NCI-H1694 treated with DMSO at 0.1 percent for 48 hours (cell line): ENCODE results near the gene MEIS1.

ENCODE experiments used
- DNase-seq: peaks from one replicate; lab custom pipeline; 2025; lab: John Stamatoyannopoulos, UW

The MEIS1 gene

DNA sequence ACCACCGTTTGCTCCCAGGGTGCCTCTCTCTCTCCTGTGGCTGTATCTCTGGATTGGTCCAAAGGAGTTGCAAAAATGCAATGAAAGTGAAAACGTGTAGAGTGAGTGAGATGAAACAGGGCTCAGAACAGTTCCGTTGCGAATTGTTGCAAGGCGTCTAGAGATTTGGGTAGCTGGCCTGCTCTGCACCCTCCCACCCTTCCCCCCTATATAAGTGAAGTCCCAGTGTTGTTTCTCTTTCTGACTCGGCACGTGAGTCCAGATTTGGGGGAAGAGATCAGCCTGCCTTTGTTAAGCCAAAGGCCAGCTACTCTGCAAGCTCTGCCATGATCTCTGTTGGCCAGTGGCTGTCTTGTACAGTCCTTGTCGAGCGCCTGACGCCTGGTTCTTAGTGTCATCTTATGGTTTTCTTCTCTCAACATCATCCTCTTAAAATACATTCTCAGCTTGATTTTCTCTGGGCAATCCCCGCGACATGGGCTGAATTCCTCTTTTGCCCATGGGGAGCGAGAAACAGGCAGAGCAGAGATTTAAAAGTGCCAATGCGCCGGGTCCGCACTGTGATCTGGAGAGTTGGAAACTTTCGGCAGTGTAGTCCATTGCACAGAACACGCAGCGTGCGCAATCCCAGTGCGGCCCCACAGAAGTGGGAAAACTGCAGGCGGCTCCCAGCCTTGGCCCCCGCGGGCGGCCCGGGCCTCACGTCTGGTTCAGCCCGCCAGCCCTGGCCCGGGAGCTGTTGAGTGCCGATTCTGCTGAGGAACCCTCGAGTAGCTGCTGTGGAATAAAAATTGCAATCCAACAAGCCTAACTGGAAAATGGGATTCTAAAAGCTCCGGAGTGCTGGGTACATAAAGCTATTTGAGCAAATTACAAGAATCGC is 9.3 kb downstream of the MEIS1 start:
- no peak for DNase-seq

DNA sequence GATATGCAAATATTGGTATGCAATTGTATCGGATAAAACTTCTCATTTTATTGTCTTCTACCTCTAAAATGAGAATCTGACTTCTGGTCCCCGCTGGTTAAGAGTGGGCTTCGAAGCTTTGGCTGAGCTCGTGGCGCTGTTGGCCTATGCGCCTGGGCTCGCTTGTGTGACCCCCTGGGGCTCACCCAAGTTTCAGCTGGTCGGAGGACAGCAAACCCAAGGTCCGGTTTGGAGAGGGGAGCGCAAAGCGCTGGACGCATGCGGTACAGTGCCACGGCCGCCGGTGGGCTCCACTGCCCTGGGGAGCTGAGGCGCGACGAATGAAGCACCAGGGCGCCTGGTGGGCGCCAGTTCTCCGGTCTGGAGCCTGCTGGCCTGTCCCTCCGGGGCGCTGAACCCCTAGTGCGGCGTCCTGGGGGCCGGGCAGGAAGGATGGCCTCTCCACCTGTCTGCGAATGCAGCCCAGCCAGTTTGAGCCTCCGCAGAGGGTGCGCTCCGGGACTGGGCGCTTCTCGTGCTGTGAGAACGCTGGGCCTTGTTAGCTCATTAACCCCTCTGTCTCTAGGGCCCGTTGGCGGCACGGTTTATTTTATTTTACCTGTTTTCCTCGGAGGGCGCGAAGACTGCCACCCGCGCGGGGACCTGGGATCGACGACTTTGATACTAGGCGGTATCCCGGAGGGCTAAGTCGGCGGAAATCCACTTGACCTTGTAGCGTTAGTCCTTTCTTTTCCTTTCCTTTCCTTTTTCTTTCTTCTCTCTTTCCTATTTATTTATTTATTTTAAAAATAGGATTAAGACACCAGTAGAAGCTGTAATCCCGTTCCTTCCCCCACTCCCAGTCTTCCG is 10.4 kb downstream of the MEIS1 start:
- DNase-seq = no peak

DNA sequence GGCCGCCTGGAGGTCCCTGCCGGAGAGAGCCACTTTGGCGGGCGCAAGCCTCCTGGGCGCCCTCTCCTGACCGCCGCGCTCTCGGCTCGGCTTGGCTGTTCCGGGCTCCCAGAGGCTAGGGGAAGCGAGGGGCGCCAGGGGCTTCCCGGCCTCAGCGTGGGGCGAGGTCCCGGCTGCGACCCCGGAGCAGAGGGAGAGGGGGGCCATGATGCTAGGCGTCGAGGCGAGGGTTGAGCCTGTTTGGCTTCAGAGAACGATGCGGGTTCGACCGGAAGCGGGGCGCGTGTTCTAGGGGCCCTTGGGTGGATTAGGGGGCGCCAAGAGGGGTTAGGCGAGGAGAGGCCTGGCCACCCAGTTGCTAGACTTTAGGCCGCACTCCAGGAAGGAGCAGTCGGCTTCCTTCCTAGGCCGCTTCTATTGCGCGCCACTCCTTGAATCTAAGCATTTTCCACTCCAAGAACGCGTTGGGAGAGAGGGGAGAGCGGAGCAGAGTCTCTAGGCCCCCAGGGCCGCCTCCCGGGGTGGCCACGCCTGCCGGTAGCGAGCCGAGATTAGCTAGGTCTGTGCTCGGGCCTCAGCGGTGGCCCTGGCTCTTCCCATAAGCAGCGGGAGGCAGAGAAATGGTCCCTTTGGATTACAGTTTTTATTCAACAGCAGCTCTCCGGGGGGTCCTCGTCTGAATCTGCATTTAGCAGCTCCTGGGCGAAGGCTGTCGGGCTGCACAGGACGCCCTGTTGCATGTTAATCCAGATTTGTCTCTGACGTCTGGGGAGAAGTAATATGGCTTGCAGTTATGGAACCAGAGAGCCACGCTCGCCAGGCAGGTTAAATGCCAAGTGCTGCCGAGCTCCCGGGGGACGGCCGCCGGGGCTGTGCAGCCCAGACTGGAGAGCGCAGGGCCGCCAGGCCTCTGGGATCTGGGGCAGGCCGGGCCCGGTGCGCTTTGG is 11.3 kb downstream of the MEIS1 start:
- DNase-seq = no peak

DNA sequence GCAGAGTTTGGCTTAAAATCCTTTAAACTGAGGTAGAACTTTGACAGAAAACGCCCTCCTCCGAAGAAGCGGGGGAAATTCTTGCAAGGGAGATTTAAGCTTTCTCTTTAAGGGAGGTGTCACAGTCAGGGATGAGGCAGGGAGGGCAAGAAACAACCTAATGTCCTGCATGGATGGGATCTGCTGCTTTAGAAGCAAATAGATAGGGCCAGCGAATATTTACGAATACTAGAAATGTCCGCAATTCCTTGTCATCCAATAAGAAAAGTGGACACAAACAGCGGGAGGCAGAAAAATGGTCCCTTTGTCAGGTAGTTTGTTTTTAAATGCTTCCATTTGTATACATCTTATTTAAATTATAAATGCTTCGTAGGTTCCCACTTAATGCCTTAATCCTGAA is 12.0 kb downstream of the MEIS1 start:
- DNase-seq = no peak

DNA sequence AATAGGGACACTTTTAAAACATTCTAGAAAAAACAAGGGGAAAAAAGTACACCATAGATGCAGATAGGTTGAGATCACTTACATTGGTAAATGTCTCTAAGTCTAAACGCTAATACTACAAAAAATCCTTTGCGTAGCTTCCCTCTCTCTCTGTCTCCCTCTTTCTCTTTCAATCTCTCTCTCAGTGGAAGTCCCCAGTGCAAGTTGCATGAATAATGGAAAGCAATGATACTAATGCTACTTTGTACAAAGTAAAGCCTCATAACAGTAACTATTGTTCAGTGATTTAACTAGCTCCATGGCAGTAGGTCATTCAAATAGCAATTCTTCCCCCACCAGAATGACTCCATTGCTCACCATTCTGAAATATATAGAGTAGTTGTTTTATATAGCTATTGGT is 12.8 kb downstream of the MEIS1 start:
- no peak for DNase-seq

GRCh38 chr2:66448136-66448991 is 13.4 kb downstream of the MEIS1 start:
- no peak for DNase-seq

DNA sequence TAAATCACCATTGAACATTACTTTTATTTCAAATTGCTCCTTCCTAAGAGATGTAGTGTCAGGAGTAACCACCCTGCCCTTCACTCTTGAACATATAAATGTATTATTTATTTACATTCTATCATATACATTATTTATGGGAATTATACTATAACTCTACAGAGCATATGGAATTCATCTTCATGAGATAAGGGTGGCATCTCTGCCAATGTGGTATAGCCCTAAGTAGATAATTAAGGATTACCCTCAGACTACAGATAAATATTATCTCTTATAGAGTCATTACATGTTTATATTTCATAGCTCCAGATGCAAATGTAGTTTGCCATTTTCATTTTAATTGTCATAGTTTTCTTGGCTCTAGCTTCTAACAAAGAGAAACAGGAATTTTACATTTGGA is 17.3 kb downstream of the MEIS1 start:
- DNase-seq = no peak

DNA sequence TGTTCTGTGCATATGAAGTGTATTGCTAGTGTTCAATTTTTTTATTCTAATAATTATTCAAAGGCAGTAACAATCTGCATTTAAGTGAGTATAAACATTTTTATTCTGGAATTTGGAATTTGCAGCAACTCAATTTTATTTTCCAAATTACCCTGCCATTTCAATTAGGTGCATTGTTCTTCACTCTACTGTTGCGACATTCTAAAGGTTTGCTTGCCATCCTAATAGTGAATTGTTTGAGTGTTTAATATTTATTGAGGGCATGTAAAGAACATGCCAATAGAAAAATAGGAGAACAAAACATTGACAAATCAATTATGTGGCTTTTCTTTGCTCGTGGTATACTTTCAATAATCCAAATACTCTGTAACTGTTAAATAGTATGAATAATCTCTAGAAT is 18.0 kb downstream of the MEIS1 start:
- DNase-seq = no peak

- DNase-seq = no peak
Observed at GRCh38 chr2:66455490-66455889, 20.6 kb downstream of the MEIS1 start.

DNA sequence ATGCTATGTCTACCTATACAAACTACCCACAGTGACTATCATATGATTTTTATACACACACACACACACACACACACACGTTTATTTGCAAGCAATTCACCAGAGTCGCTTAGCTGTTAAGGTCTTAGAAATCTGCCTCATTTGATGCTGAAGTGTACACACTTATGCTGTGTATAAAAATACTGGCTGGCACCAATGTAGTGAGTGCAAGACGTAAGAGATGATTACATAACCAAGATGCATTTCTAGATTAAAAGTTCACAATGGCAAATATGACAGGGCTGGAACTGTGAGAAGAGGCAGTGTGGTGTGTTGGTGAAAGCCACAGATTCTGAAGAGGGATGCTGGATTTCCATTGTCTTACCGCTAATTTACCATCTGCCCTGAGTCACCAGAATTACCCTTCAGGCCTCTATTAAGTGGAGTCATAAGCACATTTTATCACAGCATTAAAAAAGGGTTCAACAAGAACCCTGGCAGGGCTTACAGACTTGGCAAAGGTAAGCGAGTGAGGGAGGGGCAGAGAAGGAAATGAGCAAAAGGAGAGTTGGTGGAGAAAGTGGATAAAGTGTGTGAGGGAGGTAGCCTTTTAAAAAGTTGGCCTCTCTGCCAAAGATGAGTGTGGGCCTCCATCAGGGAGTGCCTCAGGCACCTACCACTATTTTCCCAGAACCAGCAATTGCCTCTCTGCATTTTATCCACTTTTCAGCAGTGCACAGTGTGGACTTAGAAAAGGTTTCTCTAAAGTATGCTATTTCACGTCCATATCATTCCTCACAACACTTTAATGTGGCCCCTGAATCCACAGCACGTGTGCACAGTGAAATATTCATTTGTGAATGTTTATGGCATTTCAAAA is 21.5 kb downstream of the MEIS1 start:
- no peak for DNase-seq

GRCh38 chr2:66457545-66457944 is 22.6 kb downstream of the MEIS1 start:
- no peak for DNase-seq

DNA sequence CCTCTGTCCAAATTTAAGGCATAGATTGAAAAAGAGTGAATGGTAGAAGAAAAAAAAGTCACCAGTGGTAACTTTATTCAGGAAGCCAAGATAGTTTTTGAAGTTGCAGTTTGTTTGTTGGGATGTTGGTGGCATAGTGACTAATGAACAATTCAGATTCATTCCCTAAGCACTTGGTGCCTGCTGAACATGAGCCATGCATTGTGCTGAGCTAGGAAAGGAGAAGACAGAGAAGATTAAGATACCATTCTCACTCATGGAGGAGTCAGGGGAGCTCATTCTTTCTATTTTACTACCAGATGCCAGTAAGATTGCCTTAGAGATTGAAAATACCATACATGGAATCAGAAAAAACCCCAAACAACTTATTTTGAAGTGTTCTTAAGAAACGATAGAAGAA is 25.1 kb downstream of the MEIS1 start:
- DNase-seq = no peak

DNA sequence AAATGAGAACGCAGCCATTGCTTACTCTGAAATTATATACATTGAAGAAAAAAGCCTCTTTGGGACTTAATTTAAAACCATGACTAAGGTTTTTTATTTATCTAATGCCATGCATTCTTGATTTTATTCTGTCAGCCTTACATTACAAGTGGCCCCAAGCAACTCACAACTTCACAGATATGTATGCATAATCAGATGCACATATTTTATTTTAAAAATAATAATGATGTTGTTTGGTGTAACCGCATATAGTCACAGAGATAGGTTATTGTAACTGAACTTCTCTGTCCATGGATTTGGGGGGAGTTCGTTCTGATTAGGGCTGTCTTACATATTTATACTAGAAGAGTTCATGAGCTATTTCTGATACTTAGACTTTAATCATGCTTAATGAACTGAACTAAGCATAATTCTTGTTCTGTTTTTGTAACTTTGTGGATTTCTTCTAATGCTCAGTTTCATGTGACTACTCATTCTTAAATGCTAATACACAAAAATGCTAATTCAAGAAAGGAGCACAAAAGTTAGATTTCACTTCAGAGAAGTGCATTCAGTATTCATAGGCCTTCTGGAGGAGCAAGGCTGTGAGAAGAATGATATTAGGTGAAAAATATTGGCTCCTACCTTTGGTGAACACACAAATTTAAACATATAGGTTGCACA is 26.2 kb downstream of the MEIS1 start:
- no peak for DNase-seq

GRCh38 chr2:66461664-66462500 is 27.0 kb downstream of the MEIS1 start:
- DNase-seq = no peak

- no peak for DNase-seq
Observed at GRCh38 chr2:66462501-66462825, 27.5 kb downstream of the MEIS1 start.

- DNase-seq = no peak
Observed at GRCh38 chr2:66463206-66463755, 28.4 kb downstream of the MEIS1 start.

- DNase-seq = no peak
Observed at GRCh38 chr2:66464930-66465637, 30.2 kb downstream of the MEIS1 start.

DNA sequence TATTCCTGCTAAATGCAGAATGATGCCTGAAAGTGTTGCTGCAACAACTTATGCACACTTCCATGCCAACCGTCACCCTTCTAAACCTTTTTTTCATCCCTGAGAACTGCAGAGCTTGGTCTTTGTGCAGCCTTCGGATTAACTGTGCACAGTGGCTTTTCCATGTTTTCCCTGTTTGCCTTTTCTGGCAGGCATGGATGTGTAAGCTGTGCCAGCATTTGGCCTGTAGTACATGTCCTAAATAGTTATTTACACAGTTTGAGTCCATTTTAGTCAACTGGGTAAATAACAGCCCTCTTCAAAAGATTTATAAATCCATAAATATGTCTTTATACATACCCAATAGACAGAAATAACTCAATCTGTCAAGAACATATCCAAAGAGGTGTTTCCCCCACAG is 31.5 kb downstream of the MEIS1 start:
- DNase-seq = no peak
